HG03571 (cell line): ENCODE results near the gene TBC1D2B.

Source experiments
- ATAC-seq: cut with Tn5 transposase; IDR thresholded peaks from one replicate; pipeline ENCODE4 v1.9.1; 2021; ENCODE audit not compliant: unreplicated experiment

Gene TBC1D2B

GRCh38 chr15:78057803-78058202 is 19.7 kb downstream of the TBC1D2B start:
- ATAC-seq, result no peak

GRCh38 chr15:78056714-78057269 is 20.7 kb downstream of the TBC1D2B start:
- no peak for ATAC-seq

GRCh38 chr15:78055919-78056713 is 21.4 kb downstream of the TBC1D2B start:
- ATAC-seq, result no peak

- ATAC-seq, result no peak
These were observed 22.5 kb downstream of the TBC1D2B start for GRCh38 chr15:78054966-78055365.

- no peak for ATAC-seq
These were observed 23.0 kb downstream of the TBC1D2B start for GRCh38 chr15:78054518-78054917.

- ATAC-seq, result no peak
These were observed 25.0 kb downstream of the TBC1D2B start for GRCh38 chr15:78052545-78052944.

- ATAC-seq, result no peak
These were observed 25.5 kb downstream of the TBC1D2B start for GRCh38 chr15:78052001-78052401.

GRCh38 chr15:78051596-78051995 is 25.9 kb downstream of the TBC1D2B start:
- no peak for ATAC-seq

- no peak for ATAC-seq
These were observed 26.7 kb downstream of the TBC1D2B start for GRCh38 chr15:78050826-78051225.

- ATAC-seq, result peak; percentile 23
These were observed 27.1 kb downstream of the TBC1D2B start for GRCh38 chr15:78050441-78050809.

GRCh38 chr15:78049691-78050440 is 27.6 kb downstream of the TBC1D2B start:
- ATAC-seq, result peak; percentile 72

GRCh38 chr15:78048628-78048920 is 28.9 kb downstream of the TBC1D2B start:
- ATAC-seq, result no peak

- no peak for ATAC-seq
These were observed 29.5 kb downstream of the TBC1D2B start for GRCh38 chr15:78047761-78048627.

- ATAC-seq, result no peak
These were observed 30.6 kb downstream of the TBC1D2B start for GRCh38 chr15:78046796-78047341.

- ATAC-seq, result no peak
These were observed 32.3 kb downstream of the TBC1D2B start for GRCh38 chr15:78045189-78045588.

- no peak for ATAC-seq
These were observed 32.9 kb downstream of the TBC1D2B start for GRCh38 chr15:78044407-78045155.

- ATAC-seq, result no peak
These were observed 35.6 kb downstream of the TBC1D2B start for GRCh38 chr15:78041946-78042345.

GRCh38 chr15:78040653-78041244 is 36.8 kb downstream of the TBC1D2B start:
- ATAC-seq, result no peak

- no peak for ATAC-seq
These were observed 38.8 kb downstream of the TBC1D2B start for GRCh38 chr15:78038585-78039247.
